ENCODE measurements around the gene ONECUT1. TPM values are rescaled to one million over a fixed set of nuclear protein-coding genes. Genes with fewer than 3 reads are reported as not detected.

Gene ONECUT1
- total and polyA plus RNA-seq, 3 experiments from 2014 or later: not detected

DNA sequence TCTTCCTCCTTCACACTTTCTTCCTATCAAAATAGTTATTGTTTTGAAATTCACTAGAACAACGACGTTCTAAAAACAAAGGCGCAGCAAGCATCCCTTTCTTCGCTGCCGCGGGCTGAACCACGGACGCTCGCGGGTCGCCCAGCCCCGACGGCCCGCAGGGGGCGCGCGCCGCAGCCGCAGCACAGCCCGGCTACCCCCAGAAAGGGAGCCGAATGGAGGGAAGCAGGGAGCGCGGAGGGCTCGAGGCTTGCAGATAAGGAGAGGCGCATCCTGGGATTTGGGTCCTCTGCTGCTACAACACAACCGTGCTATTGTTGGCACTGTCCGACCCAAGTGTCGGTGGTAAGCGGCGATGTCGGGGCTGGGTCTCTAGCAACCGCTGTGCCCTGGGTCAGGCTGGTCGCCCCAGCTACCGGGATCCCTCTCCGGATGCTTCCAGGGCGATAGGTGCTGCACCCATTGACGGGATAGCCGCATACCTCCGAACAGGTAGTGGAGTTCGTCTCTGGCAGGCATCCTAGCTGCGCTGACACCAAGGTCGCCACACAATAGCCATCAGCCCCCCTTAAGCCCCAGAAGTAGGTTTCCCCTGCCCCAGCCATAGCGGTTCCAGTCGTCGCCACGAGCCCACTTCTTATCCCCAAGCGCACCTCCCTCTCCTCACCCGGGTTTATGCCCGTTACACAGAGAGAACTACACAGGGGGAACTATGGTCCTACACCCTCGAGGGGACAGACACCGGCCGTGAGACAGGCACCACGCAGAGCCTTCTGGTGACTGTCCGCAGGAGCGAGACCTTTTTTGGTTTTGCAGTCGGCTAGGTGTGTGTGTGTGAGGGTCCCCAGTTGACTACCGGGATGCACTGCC lies 6.0 kb downstream of the ONECUT1 start:
- peaks cover 75% of the 10 kb centered on the region for H3K27me3 ChIP-seq (ENCODE audit: insufficient read depth, low read length, poor library complexity, severe bottlenecking)
- peak overlapping the region in 1 of 8 donors; percentile 41 for H3K27ac Mint-ChIP-seq
- H3K36me3 Mint-ChIP-seq: no peaks in the 10 kb centered on the region
- H3K9me3 ChIP-seq (ENCODE audit: low read length): no peaks in the 10 kb centered on the region
- H3K27me3 Mint-ChIP-seq: peaks cover 75 to 90% of the 10 kb centered on the region in 2 donors
- peaks cover 11% of the 10 kb centered on the region for H3K4me1 ChIP-seq (ENCODE audit: insufficient read depth, low read length)
- ChIA-PET POLR2A (no interaction called here), CTCF (interaction anchor here (1.2 to 2.3 kb wide), 4 partner anchors 9 to 26 kb away, joined by 4 to 7 read pairs (median 4); no protein-coding TSS in a partner anchor)
- peak in 2 of 5 donors; percentile 27 to 47 for DNase-seq
- no peaks in the 10 kb centered on the region for H3K36me3 ChIP-seq (ENCODE audit: insufficient read depth, low read length)
- H3K27ac ChIP-seq (ENCODE audit: low read depth, low read length): no peak overlapping the region
- peak overlapping the region in 4 of 7 donors; percentile 17 to 61 (median 39) for H3K4me3 Mint-ChIP-seq
- peaks cover 0 to 2% (median 0%) of the 10 kb centered on the region in 5 donors for H3K9me3 Mint-ChIP-seq
- no peak overlapping the region for H3K4me3 ChIP-seq (ENCODE audit: low read length)
- H3K4me1 Mint-ChIP-seq: peaks cover 23 to 55% (median 34%) of the 10 kb centered on the region in 3 donors

DNA sequence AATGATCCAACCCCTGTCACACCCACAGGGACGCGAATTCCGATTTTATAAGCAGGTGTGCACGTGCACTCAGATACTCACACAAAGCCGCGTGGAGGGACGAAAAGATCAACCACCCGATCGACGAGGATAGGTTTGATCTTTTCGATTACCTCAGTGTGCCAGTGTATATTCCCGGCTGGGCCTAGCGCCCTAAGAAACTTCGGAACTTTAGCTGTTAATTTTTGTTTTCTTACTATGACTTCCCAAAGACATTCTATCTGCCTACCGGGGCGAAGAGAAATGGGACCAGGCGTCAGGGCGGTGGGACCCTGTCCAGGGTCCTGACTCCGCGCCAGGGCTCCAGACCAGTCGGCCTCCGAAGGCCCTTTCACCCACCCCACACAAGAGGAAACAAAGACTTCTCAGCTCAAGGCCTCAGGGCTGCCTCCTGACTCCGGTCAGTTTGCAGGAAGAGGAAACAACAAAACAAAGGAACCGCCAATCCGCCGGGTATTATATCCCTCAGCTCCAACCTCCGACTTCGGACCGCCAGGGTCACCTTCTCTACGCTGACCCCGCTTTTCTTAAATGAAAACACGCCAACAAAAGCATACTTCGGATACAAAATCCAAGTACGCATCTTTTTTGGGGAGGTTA lies 6.8 kb downstream of the ONECUT1 start:
- Histone ChIP-seq H3K4me3 (ENCODE audit: low read length) (no peak overlapping the region), H3K36me3 (ENCODE audit: insufficient read depth, low read length) (no peaks in the 10 kb centered on the region), H3K9me3 (ENCODE audit: low read length) (no peaks in the 10 kb centered on the region), H3K27ac (ENCODE audit: low read depth, low read length) (no peak overlapping the region), H3K27me3 (ENCODE audit: insufficient read depth, low read length, poor library complexity, severe bottlenecking) (peaks cover 68% of the 10 kb centered on the region), H3K4me1 (ENCODE audit: insufficient read depth, low read length) (peaks cover 7% of the 10 kb centered on the region)
- Mint-ChIP-seq H3K9me3 (peaks cover 0 to 2% (median 0%) of the 10 kb centered on the region in 5 donors), H3K4me1 (peaks cover 23 to 49% (median 33%) of the 10 kb centered on the region in 3 donors), H3K4me3 (peak overlapping the region in 5 of 7 donors; percentile 12 to 63 (median 44)), H3K27ac (peak overlapping the region in 1 of 8 donors; percentile 74), H3K27me3 (peaks cover 69 to 86% of the 10 kb centered on the region in 2 donors), H3K36me3 (no peaks in the 10 kb centered on the region)
- DNase-seq: no peak
- ChIA-PET POLR2A (no interaction called here), CTCF (interaction anchor here (1.2 to 2.3 kb wide), 4 partner anchors 10 to 27 kb away, joined by 3 to 7 read pairs (median 4); no protein-coding TSS in a partner anchor)

DNA sequence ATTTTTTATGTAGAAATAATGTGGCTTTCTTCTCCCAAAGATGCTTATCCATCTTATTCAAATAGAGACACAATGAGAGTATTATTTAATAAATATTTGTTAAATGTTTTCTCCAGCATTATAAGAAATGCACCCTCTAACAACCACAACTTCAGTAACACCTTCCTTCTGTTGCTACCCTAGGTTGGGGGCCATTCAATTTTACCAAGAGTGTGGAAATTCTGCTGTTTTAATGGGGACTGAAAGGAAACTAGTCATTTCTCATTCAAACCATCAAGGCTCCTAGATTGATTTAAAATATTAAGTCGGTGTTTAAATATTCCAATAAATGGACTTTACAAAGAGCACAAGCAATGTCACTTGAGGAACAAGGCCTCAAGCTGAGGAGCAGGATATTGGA lies 7.6 kb downstream of the ONECUT1 start:
- ChIA-PET POLR2A (no interaction called here), CTCF (interaction anchor here (1.2 to 2.3 kb wide), 3 partner anchors 11 to 28 kb away, joined by 3 to 7 read pairs (median 4); no protein-coding TSS in a partner anchor)
- no peaks in the 10 kb centered on the region for H3K36me3 Mint-ChIP-seq
- Histone ChIP-seq H3K27ac (ENCODE audit: low read depth, low read length) (no peak overlapping the region), H3K27me3 (ENCODE audit: insufficient read depth, low read length, poor library complexity, severe bottlenecking) (peaks cover 65% of the 10 kb centered on the region), H3K9me3 (ENCODE audit: low read length) (no peaks in the 10 kb centered on the region), H3K36me3 (ENCODE audit: insufficient read depth, low read length) (no peaks in the 10 kb centered on the region), H3K4me1 (ENCODE audit: insufficient read depth, low read length) (peaks cover 7% of the 10 kb centered on the region), H3K4me3 (ENCODE audit: low read length) (no peak overlapping the region)
- no peak for DNase-seq
- peaks cover 23 to 41% (median 28%) of the 10 kb centered on the region in 3 donors for H3K4me1 Mint-ChIP-seq
- H3K9me3 Mint-ChIP-seq: peaks cover 0 to 2% (median 0%) of the 10 kb centered on the region in 5 donors
- peak overlapping the region in 1 of 7 donors; percentile 6 for H3K4me3 Mint-ChIP-seq
- H3K27me3 Mint-ChIP-seq: peaks cover 63 to 87% of the 10 kb centered on the region in 2 donors
- no peak overlapping the region for H3K27ac Mint-ChIP-seq

DNA sequence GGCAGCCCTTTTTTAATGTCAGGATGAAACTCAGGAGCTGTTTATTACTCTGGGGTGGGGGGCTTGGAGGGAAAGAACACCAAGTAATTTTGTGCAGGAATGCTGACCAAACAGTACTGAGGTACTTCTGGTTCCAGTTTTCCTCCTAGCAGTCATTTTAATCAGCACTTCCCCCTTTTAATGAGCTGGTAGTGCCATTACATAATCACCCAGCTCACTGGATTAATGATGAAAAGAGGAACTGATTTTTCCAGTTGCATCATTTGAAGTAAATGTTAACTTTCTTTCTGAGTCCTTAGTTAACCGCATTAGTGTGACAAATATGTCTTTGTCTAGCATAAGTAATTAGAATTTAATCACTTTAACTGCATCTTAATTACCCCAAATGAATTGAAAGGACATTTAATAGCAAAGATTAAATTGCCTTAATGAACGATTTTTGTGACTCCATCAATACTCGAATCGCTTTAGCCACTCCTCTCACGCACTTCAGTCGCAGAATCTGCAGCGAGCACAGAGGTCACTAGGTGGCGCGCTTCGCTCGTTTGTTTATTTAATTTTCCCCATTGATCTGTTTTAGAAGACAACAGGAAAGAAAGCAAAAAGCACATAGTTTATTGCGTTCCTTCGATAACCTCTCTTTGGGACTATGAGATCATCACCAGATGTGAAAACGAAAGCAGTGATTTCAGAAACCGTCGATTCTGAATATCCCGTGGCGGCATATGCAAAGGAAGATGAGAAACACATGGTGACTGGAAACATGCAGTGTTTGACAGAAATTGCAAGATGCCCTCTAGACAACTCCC lies 9.8 kb downstream of the ONECUT1 start:
- H3K4me1 ChIP-seq (ENCODE audit: insufficient read depth, low read length): peaks cover 7% of the 10 kb centered on the region
- Mint-ChIP-seq H3K4me1 (peaks cover 16 to 25% (median 17%) of the 10 kb centered on the region in 3 donors), H3K27me3 (peaks cover 54 to 88% of the 10 kb centered on the region in 2 donors), H3K27ac (peak overlapping the region in 1 of 8 donors; percentile 51), H3K9me3 (peaks cover 0 to 2% (median 0%) of the 10 kb centered on the region in 5 donors), H3K36me3 (no peaks in the 10 kb centered on the region), H3K4me3 (peak overlapping the region in 6 of 7 donors; percentile 17 to 73 (median 42))
- no peak overlapping the region for H3K27ac ChIP-seq (ENCODE audit: low read depth, low read length)
- H3K4me3 ChIP-seq (ENCODE audit: low read length): no peak overlapping the region
- ChIA-PET CTCF (interaction anchor here (0.9 kb wide), 2 partner anchors 17 to 28 kb away, joined by 3 to 4 read pairs; no protein-coding TSS in a partner anchor), POLR2A (interaction anchor here (0.6 kb wide), 1 partner anchor 449 kb away, joined by 4 read pairs; no protein-coding TSS in a partner anchor)
- no peaks in the 10 kb centered on the region for H3K36me3 ChIP-seq (ENCODE audit: insufficient read depth, low read length)
- peak; percentile 41 to 72 (median 46) for DNase-seq
- no peaks in the 10 kb centered on the region for H3K9me3 ChIP-seq (ENCODE audit: low read length)
- peaks cover 49% of the 10 kb centered on the region for H3K27me3 ChIP-seq (ENCODE audit: insufficient read depth, low read length, poor library complexity, severe bottlenecking)

DNA sequence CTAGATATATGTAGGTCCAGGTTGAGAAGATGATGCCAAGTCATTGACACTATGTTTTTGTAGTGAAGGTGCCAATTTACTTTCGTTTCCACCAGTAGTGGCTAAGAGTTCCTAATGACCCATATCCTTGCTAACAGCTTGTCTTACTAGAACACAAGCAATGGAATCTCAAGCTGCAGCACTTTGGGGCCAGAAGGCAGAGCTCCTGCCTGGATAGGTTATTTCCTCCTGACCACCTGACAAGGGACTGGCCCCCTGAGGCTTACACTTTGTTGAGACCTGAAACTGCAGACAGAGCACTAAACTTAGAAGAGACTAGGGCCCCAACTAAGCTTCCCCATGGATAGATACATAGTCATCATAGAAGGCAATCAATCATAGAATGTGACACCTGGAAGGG lies 11.7 kb downstream of the ONECUT1 start:
- Mint-ChIP-seq H3K9me3 (peaks cover 0 to 2% (median 0%) of the 10 kb centered on the region in 5 donors), H3K4me3 (no peak overlapping the region), H3K27ac (no peak overlapping the region), H3K27me3 (peaks cover 55 to 87% of the 10 kb centered on the region in 2 donors), H3K4me1 (peaks cover 8 to 16% (median 11%) of the 10 kb centered on the region in 3 donors), H3K36me3 (no peaks in the 10 kb centered on the region)
- ChIA-PET POLR2A (no interaction called here), CTCF (interaction anchor here (1.1 kb wide), 1 partner anchor 13 kb away, joined by 4 read pairs; no protein-coding TSS in a partner anchor)
- Histone ChIP-seq H3K4me1 (ENCODE audit: insufficient read depth, low read length) (no peaks in the 10 kb centered on the region), H3K9me3 (ENCODE audit: low read length) (no peaks in the 10 kb centered on the region), H3K36me3 (ENCODE audit: insufficient read depth, low read length) (no peaks in the 10 kb centered on the region), H3K27me3 (ENCODE audit: insufficient read depth, low read length, poor library complexity, severe bottlenecking) (peaks cover 32% of the 10 kb centered on the region), H3K4me3 (ENCODE audit: low read length) (no peak overlapping the region), H3K27ac (ENCODE audit: low read depth, low read length) (no peak overlapping the region)
- DNase-seq: no peak

DNA sequence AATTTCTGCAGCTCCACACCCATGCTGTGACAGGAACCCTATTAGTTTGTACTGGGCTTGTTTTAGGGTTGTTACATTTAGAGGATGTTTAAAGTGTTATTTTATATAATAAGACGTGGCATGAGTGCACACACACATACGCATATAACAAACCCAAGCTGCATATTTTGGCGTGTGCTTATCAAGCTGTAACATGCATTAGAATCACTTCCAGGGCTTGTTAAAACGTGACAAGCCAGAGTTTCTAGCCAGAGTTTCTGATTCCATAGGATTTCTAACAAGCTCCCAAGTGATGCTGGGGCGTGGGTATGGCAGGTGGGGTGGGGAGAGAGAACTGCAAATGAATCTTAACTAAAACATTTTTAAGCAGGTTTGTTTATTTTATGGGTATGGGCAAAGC lies 17.4 kb downstream of the ONECUT1 start:
- Mint-ChIP-seq H3K4me1 (no peaks in the 10 kb centered on the region), H3K27ac (no peak overlapping the region), H3K9me3 (no peaks in the 10 kb centered on the region), H3K36me3 (no peaks in the 10 kb centered on the region), H3K27me3 (peaks cover 36 to 76% of the 10 kb centered on the region in 2 donors), H3K4me3 (no peak overlapping the region)
- no peak overlapping the region for H3K4me3 ChIP-seq (ENCODE audit: low read length)
- no peak overlapping the region for H3K27ac ChIP-seq (ENCODE audit: low read depth, low read length)
- H3K27me3 ChIP-seq (ENCODE audit: insufficient read depth, low read length, poor library complexity, severe bottlenecking): peaks cover 6% of the 10 kb centered on the region
- DNase-seq: no peak
- H3K36me3 ChIP-seq (ENCODE audit: insufficient read depth, low read length): no peaks in the 10 kb centered on the region
- H3K9me3 ChIP-seq (ENCODE audit: low read length): no peaks in the 10 kb centered on the region
- H3K4me1 ChIP-seq (ENCODE audit: insufficient read depth, low read length): no peaks in the 10 kb centered on the region
- ChIA-PET POLR2A (no interaction called here), CTCF (no interaction called here)

DNA sequence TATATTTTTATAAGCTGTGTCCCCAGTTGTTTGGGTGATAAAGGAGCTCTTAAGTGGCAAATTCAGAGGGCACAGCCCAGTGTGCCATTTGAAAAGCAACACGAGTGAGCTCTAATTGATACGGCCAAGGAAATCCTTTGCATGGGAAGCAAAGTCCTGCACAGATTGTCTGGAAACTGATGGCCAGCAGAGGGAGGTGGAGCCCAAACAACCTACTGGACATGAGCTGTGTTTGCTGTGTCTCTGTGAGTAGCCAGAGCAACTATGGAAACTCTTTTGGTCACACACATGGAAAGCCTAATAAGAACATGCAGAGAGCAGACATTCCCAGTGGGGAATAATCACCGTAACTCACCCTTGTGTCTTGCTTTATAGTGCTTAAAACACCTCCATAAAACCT lies 24.4 kb downstream of the ONECUT1 start:
- Mint-ChIP-seq H3K27ac (no peak overlapping the region), H3K9me3 (no peaks in the 10 kb centered on the region), H3K36me3 (no peaks in the 10 kb centered on the region), H3K4me1 (no peaks in the 10 kb centered on the region), H3K4me3 (no peak overlapping the region), H3K27me3 (peaks cover 16 to 56% of the 10 kb centered on the region in 2 donors)
- H3K9me3 ChIP-seq (ENCODE audit: low read length): no peaks in the 10 kb centered on the region
- no peak overlapping the region for H3K27ac ChIP-seq (ENCODE audit: low read depth, low read length)
- H3K27me3 ChIP-seq (ENCODE audit: insufficient read depth, low read length, poor library complexity, severe bottlenecking): peaks cover 13% of the 10 kb centered on the region
- DNase-seq: no peak
- ChIA-PET CTCF (interaction anchor here (0.7 to 1.4 kb wide), 2 partner anchors 11 to 13 kb away, joined by 3 to 4 read pairs; no protein-coding TSS in a partner anchor), POLR2A (no interaction called here)
- H3K36me3 ChIP-seq (ENCODE audit: insufficient read depth, low read length): no peaks in the 10 kb centered on the region
- H3K4me1 ChIP-seq (ENCODE audit: insufficient read depth, low read length): no peaks in the 10 kb centered on the region
- no peak overlapping the region for H3K4me3 ChIP-seq (ENCODE audit: low read length)
